ENCODE data around the gene GRK3. TPM values are rescaled to one million over a fixed set of nuclear protein-coding genes. Genes with fewer than 3 reads are reported as not detected.

GRK3 gene
- total RNA-seq, 1 donor from 2014 or later: 12.4 TPM

DNA sequence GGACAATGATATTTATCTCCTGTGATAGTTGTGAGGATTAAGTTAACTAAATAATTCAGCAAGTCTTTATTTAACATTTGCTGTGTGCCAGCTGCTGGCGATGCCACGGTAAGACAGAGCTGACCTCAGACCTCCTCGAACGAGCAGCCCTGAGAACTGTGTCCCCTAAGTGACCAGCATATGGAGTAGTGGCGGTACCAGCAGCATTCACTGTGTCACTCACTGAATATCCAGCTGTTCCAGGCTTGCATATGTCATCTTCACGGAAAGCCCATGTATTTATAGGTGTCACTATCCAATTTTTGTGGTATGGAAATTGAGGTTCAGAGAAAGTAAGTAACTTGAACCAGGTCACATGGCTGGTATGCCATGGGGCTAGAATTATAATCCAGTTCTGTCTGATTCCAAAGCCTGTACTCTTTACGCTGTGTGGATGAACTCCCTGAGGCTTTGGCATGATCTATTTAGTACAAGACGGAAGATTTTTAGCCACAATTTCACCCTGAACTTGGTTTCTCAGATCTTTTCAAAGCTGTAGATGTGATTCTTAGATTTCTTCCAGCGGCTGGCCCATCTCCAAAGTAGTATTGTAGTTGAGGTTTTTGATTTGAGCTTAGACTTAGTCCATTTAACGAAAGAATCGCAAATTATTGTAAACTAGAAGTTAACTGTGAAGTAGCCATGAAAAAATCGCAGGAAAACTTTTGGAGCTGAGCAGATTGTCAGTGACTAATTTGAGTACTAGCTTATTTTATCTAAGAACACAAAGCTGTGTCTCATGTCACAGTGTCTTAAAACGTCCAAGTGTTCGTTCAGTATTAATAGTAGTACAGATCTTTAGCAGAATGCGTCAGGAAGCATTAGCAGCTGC is 128.2 kb downstream of the GRK3 start:
- TF ChIP-seq, protein P1, sequence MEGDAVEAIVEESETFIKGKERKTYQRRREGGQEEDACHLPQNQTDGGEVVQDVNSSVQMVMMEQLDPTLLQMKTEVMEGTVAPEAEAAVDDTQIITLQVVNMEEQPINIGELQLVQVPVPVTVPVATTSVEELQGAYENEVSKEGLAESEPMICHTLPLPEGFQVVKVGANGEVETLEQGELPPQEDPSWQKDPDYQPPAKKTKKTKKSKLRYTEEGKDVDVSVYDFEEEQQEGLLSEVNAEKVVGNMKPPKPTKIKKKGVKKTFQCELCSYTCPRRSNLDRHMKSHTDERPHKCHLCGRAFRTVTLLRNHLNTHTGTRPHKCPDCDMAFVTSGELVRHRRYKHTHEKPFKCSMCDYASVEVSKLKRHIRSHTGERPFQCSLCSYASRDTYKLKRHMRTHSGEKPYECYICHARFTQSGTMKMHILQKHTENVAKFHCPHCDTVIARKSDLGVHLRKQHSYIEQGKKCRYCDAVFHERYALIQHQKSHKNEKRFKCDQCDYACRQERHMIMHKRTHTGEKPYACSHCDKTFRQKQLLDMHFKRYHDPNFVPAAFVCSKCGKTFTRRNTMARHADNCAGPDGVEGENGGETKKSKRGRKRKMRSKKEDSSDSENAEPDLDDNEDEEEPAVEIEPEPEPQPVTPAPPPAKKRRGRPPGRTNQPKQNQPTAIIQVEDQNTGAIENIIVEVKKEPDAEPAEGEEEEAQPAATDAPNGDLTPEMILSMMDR (IDR thresholded peaks at IDR 0.05; ENCODE audit: partially characterized antibody, unreplicated experiment): no peak
- no peak for DNase-seq
- Mint-ChIP-seq H3K36me3 (ENCODE audit: unreplicated experiment) (no peaks in the 10 kb centered on the region), H3K27me3 (ENCODE audit: unreplicated experiment) (no peaks in the 10 kb centered on the region), H3K4me1 (ENCODE audit: low read depth, unreplicated experiment) (peaks cover 43% of the 10 kb centered on the region), H3K27ac (ENCODE audit: unreplicated experiment) (peak overlapping the region; percentile 79), H3K9me3 (ENCODE audit: unreplicated experiment) (peaks cover 5% of the 10 kb centered on the region), H3K4me3 (ENCODE audit: unreplicated experiment) (peak overlapping the region; percentile 47)

DNA sequence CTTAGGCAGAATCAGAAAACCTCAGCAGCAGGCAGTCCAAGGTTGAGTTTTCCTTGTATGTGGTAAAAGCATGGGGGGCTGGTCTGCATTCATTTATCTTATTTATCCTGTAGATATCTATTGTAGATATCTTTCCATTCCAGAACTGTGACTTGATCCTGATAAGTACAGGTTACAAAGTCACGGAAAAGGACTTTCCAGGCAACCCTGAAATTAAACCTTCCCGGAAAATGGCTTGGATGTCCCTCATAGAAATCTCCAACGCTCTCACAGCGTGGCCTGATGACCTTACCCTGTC is 128.7 kb downstream of the GRK3 start:
- TF ChIP-seq, protein P1 (IDR thresholded peaks at IDR 0.05; ENCODE audit: partially characterized antibody, unreplicated experiment): no peak
- peaks cover 5% of the 10 kb centered on the region for H3K9me3 Mint-ChIP-seq (ENCODE audit: unreplicated experiment)
- H3K36me3 Mint-ChIP-seq (ENCODE audit: unreplicated experiment): no peaks in the 10 kb centered on the region
- no peak overlapping the region for H3K4me3 Mint-ChIP-seq (ENCODE audit: unreplicated experiment)
- no peak for DNase-seq
- no peaks in the 10 kb centered on the region for H3K27me3 Mint-ChIP-seq (ENCODE audit: unreplicated experiment)
- peaks cover 44% of the 10 kb centered on the region for H3K4me1 Mint-ChIP-seq (ENCODE audit: low read depth, unreplicated experiment)
- peak overlapping the region; percentile 79 for H3K27ac Mint-ChIP-seq (ENCODE audit: unreplicated experiment)

- Mint-ChIP-seq H3K9me3 (ENCODE audit: unreplicated experiment) (peaks cover 8% of the 10 kb centered on the region), H3K4me1 (ENCODE audit: low read depth, unreplicated experiment) (peaks cover 50% of the 10 kb centered on the region), H3K27me3 (ENCODE audit: unreplicated experiment) (peaks cover 3% of the 10 kb centered on the region), H3K36me3 (ENCODE audit: unreplicated experiment) (no peaks in the 10 kb centered on the region), H3K4me3 (ENCODE audit: unreplicated experiment) (no peak overlapping the region), H3K27ac (ENCODE audit: unreplicated experiment) (no peak overlapping the region)
- DNase-seq: no peak
- TF ChIP-seq, protein P1 (IDR thresholded peaks at IDR 0.05; ENCODE audit: partially characterized antibody, unreplicated experiment): no peak
Measured at GRCh38 chr22:25694196-25694907, 129.9 kb downstream of the GRK3 start.

DNA sequence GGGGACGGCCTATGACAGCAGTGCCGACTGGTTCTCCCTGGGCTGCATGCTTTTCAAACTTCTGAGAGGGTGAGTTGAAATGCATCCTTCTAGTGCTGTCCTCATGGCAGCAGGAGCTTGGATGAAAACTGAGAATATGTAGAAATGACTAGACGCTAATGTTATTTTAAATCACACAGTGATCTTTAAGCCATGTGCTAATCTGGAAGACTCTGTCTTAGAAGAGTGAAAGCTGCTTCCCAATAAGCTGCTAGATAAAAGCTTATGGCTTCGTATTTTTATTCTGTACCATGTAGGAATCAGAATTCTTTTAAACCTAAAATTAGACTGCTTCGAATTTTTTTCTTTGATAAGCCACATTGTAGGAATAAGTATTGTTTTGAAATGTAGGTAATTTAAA is 130.7 kb downstream of the GRK3 start:
- Mint-ChIP-seq H3K36me3 (ENCODE audit: unreplicated experiment) (no peaks in the 10 kb centered on the region), H3K4me3 (ENCODE audit: unreplicated experiment) (no peak overlapping the region), H3K9me3 (ENCODE audit: unreplicated experiment) (peaks cover 8% of the 10 kb centered on the region), H3K27ac (ENCODE audit: unreplicated experiment) (peak overlapping the region; percentile 33), H3K4me1 (ENCODE audit: low read depth, unreplicated experiment) (peaks cover 53% of the 10 kb centered on the region), H3K27me3 (ENCODE audit: unreplicated experiment) (peaks cover 5% of the 10 kb centered on the region)
- no peak for DNase-seq
- TF ChIP-seq, protein P1 (IDR thresholded peaks at IDR 0.05; ENCODE audit: partially characterized antibody, unreplicated experiment): no peak

DNA sequence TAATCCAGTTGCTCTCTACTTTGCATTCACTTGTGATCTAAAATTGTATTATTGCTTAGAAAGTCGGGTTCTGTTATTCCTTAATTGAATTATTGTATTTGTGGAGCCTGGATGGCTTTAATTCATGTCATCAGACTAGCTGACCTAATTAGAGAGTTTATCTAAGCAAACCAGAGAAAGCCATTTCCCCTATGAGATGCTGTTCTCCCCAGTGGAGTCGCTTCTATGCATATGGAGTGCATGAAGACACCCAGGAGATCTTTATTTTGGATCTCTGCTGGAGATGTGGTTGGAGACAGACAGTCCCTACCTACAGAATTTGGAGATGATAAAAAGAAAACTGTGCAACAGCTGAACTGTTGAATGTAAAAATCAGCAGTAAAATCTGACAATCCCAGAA is 132.3 kb downstream of the GRK3 start:
- no peaks in the 10 kb centered on the region for H3K36me3 Mint-ChIP-seq (ENCODE audit: unreplicated experiment)
- H3K4me1 Mint-ChIP-seq (ENCODE audit: low read depth, unreplicated experiment): peaks cover 50% of the 10 kb centered on the region
- TF ChIP-seq, protein P1 (IDR thresholded peaks at IDR 0.05; ENCODE audit: partially characterized antibody, unreplicated experiment): no peak

More for the DNA sequence above, 132.3 kb downstream of the GRK3 start:
- H3K4me3 Mint-ChIP-seq (ENCODE audit: unreplicated experiment): no peak overlapping the region
- H3K27me3 Mint-ChIP-seq (ENCODE audit: unreplicated experiment): peaks cover 5% of the 10 kb centered on the region
- H3K9me3 Mint-ChIP-seq (ENCODE audit: unreplicated experiment): peaks cover 8% of the 10 kb centered on the region
- no peak overlapping the region for H3K27ac Mint-ChIP-seq (ENCODE audit: unreplicated experiment)
- no peak for DNase-seq
